Endothelial cell of umbilical vein (primary cell): ENCODE measurements around the gene RFX7. TPM values are rescaled to one million over a fixed set of nuclear protein-coding genes. Genes with fewer than 3 reads are reported as not detected.

ENCODE experiments used
- BruUV-seq: library from RNA; stranded (reverse); fragments of 400-500 nt; replicated peaks from 2 replicates; lab custom pipeline; 2021; lab: Mats Ljungman, UMichigan
- CTCF ChIA-PET: fragments of 300-600, 350-600 bp; sonication (Branson Sonifier 250); formaldehyde crosslinking; loops from one replicate; lab custom pipeline; 2021; ENCODE audit warnings: antibody characterized with exemption, inconsistent platforms; lab: Charles Lee
- POLR2A ChIA-PET: fragments of 300-600, 350-600 bp; sonication (Branson Sonifier 250); formaldehyde crosslinking; loops from one replicate; lab custom pipeline; 2021; ENCODE audit warnings: antibody characterized with exemption, inconsistent platforms; lab: Charles Lee
- DNase-seq: peaks from one replicate; pipeline ENCODE4 v3.0.0-alpha.2; 2011; ENCODE audit warnings: low read depth, low spot score
- FAIRE-seq: peaks from 2 replicates; lab custom pipeline; 2011; peaks lifted over from hg19 to GRCh38; lab: Jason Lieb, UNC
- H2AFZ ChIP-seq: 2 replicates; pipeline ENCODE4 v1.6.0; 2012; ENCODE audit warnings: low read depth, low read length, control low read depth, inconsistent platforms
- H3K27ac ChIP-seq: 2 replicates; pipeline ENCODE4 v1.5.1; 2011; ENCODE audit warnings: low read depth, mild to moderate bottlenecking, control low read depth, low read length, moderate library complexity; ENCODE audit not compliant: insufficient read depth
- H3K27me3 ChIP-seq, 2 experiments: 2 replicates each; pipeline versions ENCODE4 v1.6.0 to v1.6.1; 2011; ENCODE audit warnings: low read length in 2 of 2, mixed read lengths in 1 of 2; ENCODE audit not compliant: control insufficient read depth in 2 of 2, insufficient read depth in 2 of 2
- H3K36me3 ChIP-seq, 2 experiments: 2 replicates in 1 of 2; 3 replicates in 1 of 2; pipeline ENCODE4 v1.5.1; 2011; ENCODE audit warnings: low read length in 2 of 2, mild to moderate bottlenecking in 1 of 2, moderate library complexity in 1 of 2; ENCODE audit not compliant: control insufficient read depth in 2 of 2, insufficient read depth in 2 of 2; ENCODE audit errors: extremely low read depth in 1 of 2
- H3K4me1 ChIP-seq: 3 replicates; pipeline ENCODE4 v1.5.1; 2011; ENCODE audit warnings: mild to moderate bottlenecking, low read length; ENCODE audit not compliant: control insufficient read depth, insufficient read depth; ENCODE audit errors: extremely low read depth
- H3K4me2 ChIP-seq: 2 replicates; pipeline ENCODE4 v1.6.1; 2011; ENCODE audit warnings: low read length, control low read depth, mixed read lengths; ENCODE audit not compliant: insufficient read depth
- H3K4me3 ChIP-seq, 3 experiments: fragments of 200-600 bp in 1 of 3; sonication (generic), shearing (Covaris generic) in 1 of 3; replicated peaks in 1 of 3; 2 replicates each; pipeline ENCODE4 v1.5.1; 2011 to 2016; ENCODE audit warnings: control low read depth in 3 of 3, low read length in 3 of 3, mild to moderate bottlenecking in 2 of 3, inconsistent platforms in 1 of 3, low read depth in 1 of 3, moderate library complexity in 1 of 3; ENCODE audit not compliant: insufficient read depth in 1 of 3
- H3K79me2 ChIP-seq: 2 replicates; pipeline ENCODE4 v1.6.0; 2012; ENCODE audit warnings: low read length, inconsistent platforms; ENCODE audit not compliant: control insufficient read depth, insufficient read depth
- H3K9ac ChIP-seq: replicated peaks from 2 replicates; pipeline ENCODE3; 2011; ENCODE audit warnings: low read length, control low read depth; ENCODE audit not compliant: insufficient read depth; ENCODE audit errors: extremely low read depth
- H3K9me1 ChIP-seq: replicated peaks from 3 replicates; pipeline ENCODE4 v1.6.0; 2011; ENCODE audit warnings: mild to moderate bottlenecking, low read length; ENCODE audit not compliant: control insufficient read depth, insufficient read depth; ENCODE audit errors: extremely low read depth
- H3K9me3 ChIP-seq: replicated peaks from 2 replicates; pipeline ENCODE4 v1.5.1; 2012; ENCODE audit warnings: low read length, inconsistent platforms; ENCODE audit not compliant: control insufficient read depth, insufficient read depth
- H4K20me1 ChIP-seq: replicated peaks from 2 replicates; pipeline ENCODE3; 2011; ENCODE audit warnings: mild to moderate bottlenecking, low read length; ENCODE audit not compliant: control insufficient read depth, insufficient read depth; ENCODE audit errors: extremely low read depth
- EZH2 ChIP-seq: IDR thresholded peaks from 2 replicates; pipeline ENCODE4 v1.6.1; 2012; ENCODE audit warnings: borderline replicate concordance, low read depth, mild to moderate bottlenecking, moderate library complexity, low read length, inconsistent platforms; ENCODE audit not compliant: severe bottlenecking
- FOS ChIP-seq: IDR thresholded peaks from 2 replicates; pipeline ENCODE4 v1.6.1; 2011; ENCODE audit warnings: mild to moderate bottlenecking, low read length, moderate library complexity, borderline replicate concordance; ENCODE audit not compliant: insufficient read depth
- GATA2 ChIP-seq: IDR thresholded peaks from 2 replicates; pipeline ENCODE4 v1.7.0; 2011; ENCODE audit warnings: low read depth, mild to moderate bottlenecking, moderate library complexity, mixed read lengths, low read length; ENCODE audit not compliant: insufficient read length, insufficient read depth
- JUN ChIP-seq: IDR thresholded peaks from 2 replicates; pipeline ENCODE4 v1.6.1; 2011; ENCODE audit warnings: borderline replicate concordance, low read depth; ENCODE audit not compliant: insufficient read length, insufficient read depth
- MAX ChIP-seq: IDR thresholded peaks from 2 replicates; pipeline ENCODE4 v1.6.1; 2011; ENCODE audit not compliant: insufficient read depth, insufficient read length
- MYC ChIP-seq: IDR thresholded peaks from one replicate; pipeline ENCODE4 v1.6.1; 2011; ENCODE audit warnings: mild to moderate bottlenecking, low read depth, low read length
- POLR2A ChIP-seq: IDR thresholded peaks from 2 replicates; pipeline ENCODE4 v1.6.1; 2012; ENCODE audit warnings: low read depth, mild to moderate bottlenecking, control low read depth, low read length
- POLR2AphosphoS5 ChIP-seq: IDR thresholded peaks from 2 replicates; pipeline ENCODE4 v1.6.1; 2012; ENCODE audit warnings: low read depth, mild to moderate bottlenecking, control low read depth, low read length, moderate library complexity; ENCODE audit not compliant: insufficient read depth
- dilution Hi-C: fragments of 300-500 bp; cut with MboI; formaldehyde crosslinking; loops from one replicate; pipeline ENCODE4 v1.15.0; 2019; ENCODE audit warnings: low sequenced_read_pairs; ENCODE audit not compliant: extremely low pct_ligation_motif_present
- intact Hi-C: fragments of 100-400 bp; cut with micrococcal nuclease; formaldehyde crosslinking; loops from one replicate; pipeline ENCODE4 v1.10.0; 2022
- polyA plus RNA-seq, 4 experiments: library from polyadenylated mRNA; depleted of rRNA in 3 of 4; stranded (reverse) in 3 of 4; unstranded in 1 of 4; fragments of >200 nt; gene quantifications; 2 replicates each; pipeline versions ENCODE4 v1.2.1 to v1.2.3, GENCODE V29; 2011 to 2012; ENCODE audit warnings: missing spikeins in 1 of 4
- total RNA-seq: library from RNA; stranded (reverse); gene quantifications from 2 replicates; pipeline ENCODE4 v1.2.3, GENCODE V29; 2021

The RFX7 gene
- total and polyA plus RNA-seq, 2 donors (not counting 3 experiments of a cell fraction or from before 2014, with no cell fraction given), result 6.3 to 23.0 TPM

- Histone ChIP-seq H3K27ac (no peak overlapping the region), H3K36me3 (no peaks in the 10 kb centered on the region), H3K4me2 (no peak overlapping the region), H3K9me1 (peaks cover 1% of the 10 kb centered on the region), H3K4me1 (peaks cover 4% of the 10 kb centered on the region), H3K27me3 (no peaks in the 10 kb centered on the region), H3K9me3 (no peaks in the 10 kb centered on the region), H3K9ac (no peak overlapping the region), H3K4me3 (no peak overlapping the region), H3K79me2 (peaks cover 88% of the 10 kb centered on the region), H4K20me1 (peaks cover 12% of the 10 kb centered on the region), H2AFZ (no peak overlapping the region)
- no TSS peak for BruUV-seq
- ChIA-PET POLR2A (no interaction called here), CTCF (interaction anchor here (1.1 kb wide), 1 partner anchor 10 kb away, joined by 3 read pairs; no protein-coding TSS in a partner anchor)
- TF ChIP-seq POLR2A, result no peak
- no peak for TF ChIP-seq JUN
- TF ChIP-seq FOS, result no peak
- TF ChIP-seq MYC, result no peak
- no peak for DNase-seq
- intact Hi-C loops, result no loop called here
- dilution Hi-C loops, result no loop called here
- no peak for FAIRE-seq
Observed at GRCh38 chr15:56208185-56208584, 35.5 kb downstream of the RFX7 start.

- H3K79me2 ChIP-seq, result peaks cover 87% of the 10 kb centered on the region
- H3K4me3 ChIP-seq, result no peak overlapping the region
- intact Hi-C loops, result no loop called here
- H3K36me3 ChIP-seq, result no peaks in the 10 kb centered on the region
- DNase-seq (no peak), FAIRE-seq (no peak)
- no peak overlapping the region for H2AFZ ChIP-seq
- TF ChIP-seq EZH2, result no peak
- no peak for TF ChIP-seq POLR2AphosphoS5
- TF ChIP-seq POLR2A, result no peak
- TF ChIP-seq FOS, result no peak
- TF ChIP-seq MAX, result no peak
- no peak for TF ChIP-seq JUN
- TF ChIP-seq MYC, result no peak
- no peak for TF ChIP-seq GATA2
- peaks cover 4% of the 10 kb centered on the region for H3K4me1 ChIP-seq
- H4K20me1 ChIP-seq, result peaks cover 12% of the 10 kb centered on the region
- ChIA-PET CTCF (no interaction called here), POLR2A (no interaction called here)
- H3K4me2 ChIP-seq, result no peak overlapping the region
- no TSS peak for BruUV-seq
- no peak overlapping the region for H3K9ac ChIP-seq
- no peak overlapping the region for H3K27ac ChIP-seq
- H3K9me3 ChIP-seq, result no peaks in the 10 kb centered on the region
- H3K9me1 ChIP-seq, result no peaks in the 10 kb centered on the region
- dilution Hi-C loops, result no loop called here
- no peaks in the 10 kb centered on the region for H3K27me3 ChIP-seq
Observed at GRCh38 chr15:56207711-56208110, 36.0 kb downstream of the RFX7 start.
